Choroid plexus epithelial cell (primary cell): ENCODE results near the gene POGK.
"Not testable (repeated sequence)": the region's sequence is repeated elsewhere in the genome, so short reads cannot be mapped to it uniquely, and the experiment has no call there.

Source experiments
- DNase-seq: peaks from one replicate; pipeline ENCODE4 v3.0.0-alpha.2; 2010; ENCODE audit warnings: low read depth
- H3K4me3 ChIP-seq: 2 replicates; pipeline ENCODE4 v1.5.1; 2011; ENCODE audit warnings: low read depth, mild to moderate bottlenecking, control low read depth, low read length, moderate library complexity
- CTCF ChIP-seq: conservative IDR thresholded peaks from 2 replicates; pipeline ENCODE4 v1.5.1; 2011; ENCODE audit warnings: low read depth, mild to moderate bottlenecking, control low read depth, inconsistent platforms, low read length, moderate library complexity

Gene POGK

GRCh38 chr1:166819974-166820373 lies 19.3 kb upstream of the POGK start:
- no peak for DNase-seq
- TF ChIP-seq CTCF, result no peak
- H3K4me3 ChIP-seq, result no peak overlapping the region

DNA sequence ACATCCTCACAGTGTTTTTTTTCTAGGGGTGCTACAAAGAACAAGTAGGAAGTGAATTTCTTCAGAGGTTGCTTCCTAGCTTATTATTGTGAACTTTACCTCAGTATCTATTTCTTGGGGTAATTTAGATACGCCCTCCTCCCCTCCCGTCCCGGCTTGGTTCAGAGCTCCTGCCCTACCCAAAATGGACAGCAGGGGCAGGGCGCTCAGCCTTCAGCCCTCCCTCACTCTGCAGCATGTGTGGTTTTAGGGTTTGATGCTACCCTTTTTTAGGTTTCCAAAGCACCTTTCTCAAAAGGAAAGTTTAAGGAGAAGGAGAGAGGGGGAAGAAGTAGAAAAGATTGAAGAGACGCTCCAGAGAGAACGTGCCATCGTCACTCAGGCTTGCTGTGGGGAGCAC lies 16.9 kb upstream of the POGK start:
- DNase-seq, result no peak
- H3K4me3 ChIP-seq, result no peak overlapping the region
- TF ChIP-seq CTCF, result peak; percentile 41

GRCh38 chr1:166827426-166827825 lies 11.8 kb upstream of the POGK start:
- no peak for TF ChIP-seq CTCF
- DNase-seq, result no peak
- no peak overlapping the region for H3K4me3 ChIP-seq

- not testable (repeated sequence) for DNase-seq, H3K4me3 ChIP-seq
Observed at GRCh38 chr1:166829762-166830161, 9.5 kb upstream of the POGK start.

DNA sequence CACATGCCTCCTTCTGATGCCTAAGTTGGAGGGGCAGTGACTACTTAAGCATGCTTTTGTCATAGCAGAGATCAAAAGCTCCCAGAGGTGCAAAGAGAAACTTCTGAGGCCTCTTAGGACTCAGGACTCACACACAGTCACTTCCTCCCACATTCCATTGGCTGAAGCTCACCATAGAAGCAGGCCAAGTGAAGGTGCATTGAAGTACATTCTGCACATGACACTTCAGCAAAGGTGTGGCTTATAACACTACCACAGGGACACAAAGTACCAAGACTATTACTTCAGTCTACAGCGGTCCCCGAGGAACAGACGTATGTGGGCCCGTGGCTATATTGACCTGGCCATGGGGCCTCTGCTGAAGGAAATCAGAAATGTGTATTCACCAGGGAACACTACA lies 2.5 kb upstream of the POGK start:
- no peak for TF ChIP-seq CTCF
- H3K4me3 ChIP-seq, result no peak overlapping the region
- DNase-seq, result no peak

- TF ChIP-seq CTCF, result peak; percentile 48
- DNase-seq, result peak; percentile 25
- peak overlapping the region; percentile 74 for H3K4me3 ChIP-seq
Observed at GRCh38 chr1:166839600-166840308, 479 bp downstream of the POGK start.

GRCh38 chr1:166840309-166841274 lies 1.3 kb downstream of the POGK start:
- H3K4me3 ChIP-seq, result peak overlapping the region; percentile 74
- peak; percentile 72 for DNase-seq
- TF ChIP-seq CTCF, result no peak
